Natural killer cell (primary cell): ENCODE measurements around the gene CAPN9. TPM values are rescaled to one million over a fixed set of nuclear protein-coding genes. Genes with fewer than 3 reads are reported as not detected.

Experiments
- ATAC-seq, 3 donors: fragments of 150-1000 bp in 2 of 3; fragments of 200-7000 bp in 1 of 3; cut with Tn5 transposase; 1 replicate in 1 of 3; 2 replicates in 2 of 3; pipeline ENCODE4 v1.10.0; 2021; ENCODE audit warnings: mild to moderate bottlenecking in 2 of 3, moderate library complexity in 2 of 3
- DNase-seq, 2 donors: peaks; one replicate each; pipeline versions ENCODE4 v3.0.0 to v3.0.0-alpha.2; 2013 to 2021; ENCODE audit warnings: mixed read lengths in 1 of 2
- H3K27ac ChIP-seq: one replicate; pipeline ENCODE4 v1.5.1; 2013; ENCODE audit warnings: mild to moderate bottlenecking, low read length
- H3K27me3 ChIP-seq: one replicate; pipeline ENCODE4 v1.6.1; 2013; ENCODE audit warnings: low read length; ENCODE audit not compliant: control insufficient read depth, insufficient read depth
- H3K36me3 ChIP-seq: one replicate; pipeline ENCODE4 v1.6.1; 2013; ENCODE audit warnings: low read length; ENCODE audit not compliant: control insufficient read depth, insufficient read depth
- H3K4me1 ChIP-seq: one replicate; pipeline ENCODE4 v1.6.1; 2013; ENCODE audit warnings: low read length; ENCODE audit not compliant: control insufficient read depth, insufficient read depth
- H3K4me3 ChIP-seq: one replicate; pipeline ENCODE4 v1.5.1; 2013; ENCODE audit warnings: low read length
- H3K9me3 ChIP-seq: one replicate; pipeline ENCODE4 v1.6.1; 2013; ENCODE audit warnings: low read length; ENCODE audit not compliant: control insufficient read depth, insufficient read depth
- H3K27ac Mint-ChIP-seq, 2 donors: one replicate each; pipeline ENCODE4 v1.8.0; 2022; ENCODE audit warnings: mild to moderate bottlenecking in 2 of 2, mixed read lengths in 2 of 2, moderate library complexity in 1 of 2
- H3K27me3 Mint-ChIP-seq, 2 donors: one replicate each; pipeline ENCODE4 v1.8.0; 2022; ENCODE audit warnings: low read depth in 2 of 2, mixed read lengths in 2 of 2
- H3K36me3 Mint-ChIP-seq: one replicate; pipeline ENCODE4 v1.8.0; 2022; ENCODE audit warnings: mixed read lengths
- H3K4me1 Mint-ChIP-seq, 2 donors: one replicate each; pipeline ENCODE4 v1.8.0; 2022; ENCODE audit warnings: mixed read lengths in 2 of 2
- H3K4me3 Mint-ChIP-seq: one replicate; pipeline ENCODE4 v1.8.0; 2022; ENCODE audit warnings: mild to moderate bottlenecking, moderate library complexity, mixed read lengths
- H3K9me3 Mint-ChIP-seq, 2 donors: one replicate each; pipeline ENCODE4 v1.8.0; 2022; ENCODE audit warnings: mixed read lengths in 2 of 2
- CTCF ChIP-seq: fragments of 200-600 bp; IDR thresholded peaks from one replicate; pipeline ENCODE4 v1.8.0; 2022; ENCODE audit warnings: antibody characterized with exemption
- WGBS: methylation state at CpG from one replicate; pipeline ENCODE4 v1.1.7; 2013; ENCODE audit warnings: missing lambda C conversion rate; ENCODE audit not compliant: insufficient coverage; 5-methylcytosine and 5-hydroxymethylcytosine counted together
- intact Hi-C: fragments of 100-400 bp; cut with micrococcal nuclease; formaldehyde crosslinking; loops from one replicate; pipeline ENCODE4 v1.14.2; 2022
- total RNA-seq, 4 donors: library from RNA; stranded (reverse); fragments of 120-200 nt in 1 of 4; gene quantifications; one replicate each; pipeline versions ENCODE4 v1.2.3 to v1.2.4, GENCODE V29; 2013 to 2022

The CAPN9 gene
- total RNA-seq, 3 donors from 2014 or later (not counting 1 experiment from before 2014, with no cell fraction given) = not detected

GRCh38 chr1:230705289-230706019 is 41.7 kb upstream of the CAPN9 start:
- no peaks in the 10 kb centered on the region for H3K27me3 ChIP-seq
- no peak for DNase-seq

GRCh38 chr1:230706020-230706699 is 41.0 kb upstream of the CAPN9 start:
- H3K36me3 Mint-ChIP-seq = no peaks in the 10 kb centered on the region
- H3K9me3 ChIP-seq = no peaks in the 10 kb centered on the region
- peaks cover 28% of the 10 kb centered on the region for H3K4me1 ChIP-seq
- peaks cover 9 to 19% of the 10 kb centered on the region in 2 donors for H3K4me1 Mint-ChIP-seq
- H3K4me3 ChIP-seq = no peak overlapping the region
- WGBS = 87% methylated on average over 9 of the region's 9 CpGs
- H3K27me3 Mint-ChIP-seq = peaks cover 0 to 2% of the 10 kb centered on the region in 2 donors
- no peak overlapping the region for H3K4me3 Mint-ChIP-seq
- H3K36me3 ChIP-seq = no peaks in the 10 kb centered on the region
- no peak overlapping the region for H3K27ac Mint-ChIP-seq
- intact Hi-C loops = no loop called here
- no peak overlapping the region for H3K27ac ChIP-seq
- no peaks in the 10 kb centered on the region for H3K27me3 ChIP-seq
- DNase-seq (no peak), ATAC-seq (no peak)
- no peak for TF ChIP-seq CTCF
- no peaks in the 10 kb centered on the region for H3K9me3 Mint-ChIP-seq

More at GRCh38 chr1:230705289-230706019, 41.7 kb upstream of the CAPN9 start:
- no peak overlapping the region for H3K4me3 ChIP-seq
- H3K27ac ChIP-seq = no peak overlapping the region
- Mint-ChIP-seq H3K27me3 (peaks cover 0 to 2% of the 10 kb centered on the region in 2 donors), H3K36me3 (no peaks in the 10 kb centered on the region), H3K4me3 (no peak overlapping the region), H3K27ac (no peak overlapping the region), H3K4me1 (peaks cover 9 to 19% of the 10 kb centered on the region in 2 donors), H3K9me3 (no peaks in the 10 kb centered on the region)
- intact Hi-C loops = no loop called here
- H3K9me3 ChIP-seq = no peaks in the 10 kb centered on the region
- 90% methylated on average over 15 of the region's 18 CpGs for WGBS
- no peaks in the 10 kb centered on the region for H3K36me3 ChIP-seq
- ATAC-seq = no peak
- H3K4me1 ChIP-seq = peaks cover 28% of the 10 kb centered on the region
- no peak for TF ChIP-seq CTCF

GRCh38 chr1:230706887-230707731 is 40.1 kb upstream of the CAPN9 start:
- Mint-ChIP-seq H3K27me3 (peaks cover 0 to 2% of the 10 kb centered on the region in 2 donors), H3K36me3 (no peaks in the 10 kb centered on the region), H3K4me3 (no peak overlapping the region), H3K4me1 (peaks cover 9 to 19% of the 10 kb centered on the region in 2 donors), H3K9me3 (no peaks in the 10 kb centered on the region), H3K27ac (no peak overlapping the region)
- DNase-seq (no peak), ATAC-seq (no peak)
- Histone ChIP-seq H3K9me3 (no peaks in the 10 kb centered on the region), H3K27ac (no peak overlapping the region), H3K4me1 (peaks cover 28% of the 10 kb centered on the region), H3K36me3 (no peaks in the 10 kb centered on the region), H3K4me3 (no peak overlapping the region), H3K27me3 (no peaks in the 10 kb centered on the region)
- intact Hi-C loops = no loop called here
- WGBS = 88% methylated on average over 20 of the region's 20 CpGs
- no peak for TF ChIP-seq CTCF
